HG03135 (cell line): ENCODE results near the gene RBM44.
"Not testable (repeated sequence)": the region's sequence is repeated elsewhere in the genome, so short reads cannot be mapped to it uniquely, and the experiment has no call there.

Source experiments
- ATAC-seq: cut with Tn5 transposase; IDR thresholded peaks from one replicate; pipeline ENCODE4 v1.9.1; 2021; ENCODE audit warnings: mild to moderate bottlenecking, moderate library complexity; ENCODE audit not compliant: unreplicated experiment

The RBM44 gene

DNA sequence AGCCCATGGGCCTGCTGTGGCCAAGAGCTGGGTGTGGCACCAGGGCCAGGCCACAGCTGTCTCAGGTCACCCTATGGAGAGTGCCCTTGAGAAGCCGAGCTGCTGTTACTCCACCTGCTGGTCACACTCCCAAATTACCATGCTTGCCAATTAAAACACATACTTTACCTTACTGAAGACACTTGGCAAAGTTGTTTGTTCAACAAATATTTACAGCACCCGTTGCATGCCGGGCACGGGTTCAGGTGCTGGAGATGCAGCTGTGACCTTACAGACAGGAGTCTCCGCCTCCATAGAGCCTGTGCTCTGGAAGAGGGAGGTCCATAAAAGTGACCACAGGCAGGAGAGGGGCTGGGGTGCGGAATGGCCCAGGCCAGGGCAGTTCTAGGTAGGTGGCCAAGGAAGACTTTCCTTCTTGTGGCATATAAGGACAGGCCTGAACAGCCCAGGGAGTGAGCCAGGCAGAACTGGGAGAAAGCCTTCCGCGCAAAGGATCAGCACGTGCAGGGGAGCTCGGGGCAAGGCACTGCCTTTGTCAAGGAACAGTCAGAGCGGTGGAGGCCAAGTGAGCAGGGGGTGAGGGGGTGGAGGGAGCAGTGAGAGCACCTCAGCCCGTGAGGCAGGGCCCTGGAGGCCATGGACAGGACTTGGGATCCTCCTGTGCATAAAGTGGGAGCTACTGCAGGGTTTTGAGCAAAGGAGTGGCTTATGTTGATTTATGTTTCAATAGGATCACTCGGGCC is 23.6 kb upstream of the RBM44 start:
- ATAC-seq: no peak

- no peak for ATAC-seq
These were observed 19.1 kb upstream of the RBM44 start for GRCh38 chr2:237779521-237779920.

DNA sequence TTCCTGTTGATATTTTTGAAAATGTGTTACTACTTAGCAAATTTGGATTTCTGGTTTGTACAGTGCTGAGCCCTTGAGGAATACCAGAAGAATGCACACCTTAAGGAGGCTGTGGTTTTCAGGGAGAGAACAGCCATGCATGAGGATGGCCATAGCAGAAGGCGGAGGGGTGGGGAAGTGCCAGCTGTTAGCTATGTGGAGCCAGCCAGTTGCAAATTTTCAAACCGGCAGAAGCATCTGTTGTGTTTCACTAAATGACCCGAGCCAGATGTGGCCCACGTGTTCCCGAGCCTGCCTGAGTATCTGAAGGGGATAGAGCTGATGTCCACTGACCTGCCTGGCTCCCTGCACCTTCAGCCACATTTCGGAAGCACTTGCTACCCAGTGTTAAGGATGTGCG is 16.4 kb upstream of the RBM44 start:
- no peak for ATAC-seq

- ATAC-seq: not testable (repeated sequence)
These were observed 14.9 kb upstream of the RBM44 start for GRCh38 chr2:237783678-237784077.

GRCh38 chr2:237786936-237787335 is 11.6 kb upstream of the RBM44 start:
- no peak for ATAC-seq

GRCh38 chr2:237790353-237790752 is 8.2 kb upstream of the RBM44 start:
- no peak for ATAC-seq

- ATAC-seq: no peak
These were observed 6.4 kb upstream of the RBM44 start for GRCh38 chr2:237791977-237792727.

DNA sequence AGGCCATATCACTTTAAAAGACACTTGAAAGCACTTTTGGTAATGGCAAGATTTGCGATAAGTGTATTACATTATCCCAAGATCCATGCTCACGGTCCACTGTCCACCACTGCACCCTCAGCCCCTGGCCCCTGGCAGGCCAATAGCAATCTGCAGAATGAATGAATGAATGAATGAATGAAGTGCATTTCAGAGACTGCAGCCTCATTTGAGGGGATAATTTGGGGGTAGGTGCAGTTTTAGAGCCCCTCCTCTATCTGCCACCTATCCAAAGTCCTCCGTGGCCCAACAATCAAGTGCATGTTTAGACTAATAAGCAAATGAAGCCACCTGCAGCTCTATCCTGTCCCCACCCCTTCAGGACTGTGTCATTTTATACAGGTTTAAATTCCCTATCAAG is 1.3 kb upstream of the RBM44 start:
- no peak for ATAC-seq

DNA sequence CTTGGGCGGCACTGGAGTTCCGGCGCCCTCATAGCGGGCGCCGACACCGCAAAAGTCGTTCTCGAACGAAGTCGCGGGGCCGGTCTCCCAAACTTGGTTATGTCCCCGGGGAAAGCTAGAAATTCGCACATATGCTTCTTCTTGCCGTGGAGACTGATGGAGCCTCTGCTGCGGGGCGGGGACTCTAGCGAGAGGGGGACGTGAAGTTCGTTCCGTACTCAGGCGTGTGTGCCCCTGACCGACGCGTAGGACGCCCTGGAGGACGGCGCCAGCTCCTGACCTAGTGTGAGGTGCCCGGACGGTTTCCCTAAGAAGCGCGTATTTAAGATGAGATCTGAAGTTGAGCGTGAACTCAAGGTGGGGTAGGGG is 465 bp downstream of the RBM44 start:
- ATAC-seq: no peak

GRCh38 chr2:237801466-237801865 is 2.9 kb downstream of the RBM44 start:
- no peak for ATAC-seq

- no peak for ATAC-seq
These were observed 7.8 kb downstream of the RBM44 start for GRCh38 chr2:237806334-237806733.

DNA sequence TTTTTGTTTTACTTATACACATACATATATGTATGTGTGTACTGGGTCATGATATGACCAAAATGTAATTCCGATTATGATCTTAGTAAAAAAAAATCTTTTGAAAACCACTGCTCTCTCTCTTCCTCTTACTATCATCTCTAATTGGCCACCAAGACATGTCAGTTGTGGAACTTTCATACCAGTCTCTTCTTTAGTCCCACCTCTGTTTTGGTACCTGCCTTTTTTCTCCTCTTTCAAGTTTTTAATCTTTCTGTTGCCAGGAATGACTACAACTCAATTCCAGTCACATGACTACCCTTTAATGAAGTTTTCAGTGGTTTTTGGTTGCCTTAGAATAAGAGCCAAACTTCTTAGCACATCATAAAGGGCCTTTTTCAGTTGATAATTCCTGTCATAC is 17.1 kb downstream of the RBM44 start:
- no peak for ATAC-seq

DNA sequence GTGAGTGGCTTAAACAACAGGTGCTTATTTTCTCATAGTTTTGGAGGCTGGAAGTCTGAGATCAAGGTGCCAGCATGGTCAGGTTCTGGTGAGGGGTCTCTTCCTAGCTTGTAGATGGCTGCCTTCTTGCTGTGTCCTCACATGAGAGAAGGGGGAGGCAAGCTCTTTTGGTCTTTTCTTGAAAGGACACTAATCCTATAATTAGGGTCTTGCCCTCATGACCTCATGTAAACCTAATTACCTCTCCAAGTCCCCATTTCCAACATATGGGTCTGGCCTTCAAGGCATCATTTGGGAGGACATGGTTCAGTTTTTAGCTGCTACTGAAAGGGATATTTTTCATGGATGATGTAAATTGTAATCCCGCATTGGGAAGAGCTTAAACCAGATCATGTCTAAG is 18.0 kb downstream of the RBM44 start:
- no peak for ATAC-seq

DNA sequence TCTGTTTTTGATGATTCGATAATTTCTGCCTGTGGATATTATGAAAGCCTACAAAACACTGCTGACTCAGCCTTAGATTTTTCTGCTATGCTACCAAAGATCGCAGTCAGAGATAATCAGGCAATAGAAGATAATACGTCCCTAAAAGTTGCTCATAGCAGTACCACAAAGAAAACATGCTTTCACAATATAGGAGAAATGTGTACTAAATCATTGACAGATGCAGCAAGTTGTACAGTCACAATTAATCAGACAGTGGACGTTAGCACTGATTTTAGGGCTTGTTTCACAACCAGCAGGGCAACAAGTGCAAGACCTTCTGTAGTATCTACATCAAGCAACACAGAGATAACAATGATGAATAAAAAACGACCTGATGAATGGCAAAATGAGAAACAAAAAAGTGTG is 19.5 kb downstream of the RBM44 start:
- ATAC-seq: no peak

DNA sequence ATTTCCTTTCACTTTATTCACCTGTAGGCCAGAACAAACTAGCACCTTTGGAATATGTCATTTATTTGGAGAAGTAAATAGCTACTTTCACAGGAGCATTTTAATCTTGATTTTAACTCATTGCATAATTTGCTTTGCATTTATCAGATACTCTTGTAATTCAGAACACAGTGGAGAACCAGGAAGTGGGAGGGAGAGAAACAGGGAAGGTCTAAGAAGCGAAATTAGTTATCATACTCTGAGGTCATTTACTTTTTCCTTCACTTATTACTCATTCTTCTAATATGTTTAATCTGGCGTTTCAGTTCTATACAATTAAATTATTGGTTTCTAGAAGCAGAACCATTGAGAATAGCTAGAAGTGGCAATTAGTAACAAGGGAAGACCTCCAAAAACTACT is 20.7 kb downstream of the RBM44 start:
- no peak for ATAC-seq

- ATAC-seq: no peak
These were observed 21.8 kb downstream of the RBM44 start for GRCh38 chr2:237820421-237820820.

GRCh38 chr2:237823544-237823943 is 25.0 kb downstream of the RBM44 start:
- no peak for ATAC-seq

DNA sequence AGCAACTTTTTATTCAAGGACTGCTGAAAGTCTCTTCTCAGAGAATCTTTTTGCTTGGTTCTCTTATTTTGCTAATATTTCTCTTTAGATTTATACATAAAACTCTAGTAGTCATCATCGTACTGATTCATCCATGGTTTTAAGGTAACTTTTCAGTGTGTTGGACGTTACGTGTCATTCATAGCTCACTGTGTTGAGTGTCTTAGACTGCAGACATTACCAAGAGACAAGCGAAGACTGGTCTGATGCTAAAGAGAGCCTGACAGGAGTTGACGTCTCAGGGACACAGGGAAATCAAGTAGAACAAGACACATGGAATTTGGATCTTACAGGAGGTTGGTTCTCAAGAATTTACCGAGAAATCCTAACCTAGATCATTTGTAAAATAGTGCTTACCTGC is 25.5 kb downstream of the RBM44 start:
- no peak for ATAC-seq

GRCh38 chr2:237827421-237827987 is 28.9 kb downstream of the RBM44 start:
- ATAC-seq: no peak

DNA sequence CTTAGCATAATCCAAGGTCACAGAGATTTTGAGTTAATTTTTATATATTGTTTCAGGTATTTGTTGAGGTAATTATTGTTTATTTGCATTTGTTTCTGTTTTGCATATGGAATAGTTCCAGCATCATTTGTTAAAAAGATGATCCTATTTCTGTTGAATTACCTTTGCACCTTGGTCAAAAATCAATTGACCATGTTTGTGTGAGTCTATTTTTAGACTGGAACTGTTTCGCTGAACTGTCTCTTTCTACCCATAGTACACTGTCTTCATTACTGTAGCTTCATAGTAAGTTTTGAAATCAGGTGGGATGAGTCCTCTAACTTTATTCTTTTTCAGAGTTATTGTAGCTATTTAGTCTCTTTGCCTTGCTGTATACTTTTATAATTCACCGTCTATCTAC is 31.9 kb downstream of the RBM44 start:
- no peak for ATAC-seq

DNA sequence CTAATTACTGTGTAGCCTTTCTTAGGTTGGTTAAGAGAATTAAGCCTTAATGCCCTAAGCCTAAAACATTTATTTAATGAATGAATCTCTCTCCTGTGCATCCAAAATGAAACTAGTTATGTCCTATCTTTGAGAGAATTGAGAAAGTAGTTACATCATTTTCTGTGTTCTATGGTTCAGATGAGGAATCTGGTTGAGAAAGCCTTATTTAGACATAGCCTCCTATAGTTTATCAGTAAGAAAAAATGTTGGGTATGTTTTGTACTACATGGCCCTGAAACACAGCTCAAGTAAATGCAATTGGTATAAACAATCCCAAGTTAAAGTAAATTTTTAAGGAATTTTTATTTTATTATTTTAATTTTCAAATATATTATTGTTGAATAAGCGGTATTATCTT is 35.0 kb downstream of the RBM44 start:
- ATAC-seq: no peak

DNA sequence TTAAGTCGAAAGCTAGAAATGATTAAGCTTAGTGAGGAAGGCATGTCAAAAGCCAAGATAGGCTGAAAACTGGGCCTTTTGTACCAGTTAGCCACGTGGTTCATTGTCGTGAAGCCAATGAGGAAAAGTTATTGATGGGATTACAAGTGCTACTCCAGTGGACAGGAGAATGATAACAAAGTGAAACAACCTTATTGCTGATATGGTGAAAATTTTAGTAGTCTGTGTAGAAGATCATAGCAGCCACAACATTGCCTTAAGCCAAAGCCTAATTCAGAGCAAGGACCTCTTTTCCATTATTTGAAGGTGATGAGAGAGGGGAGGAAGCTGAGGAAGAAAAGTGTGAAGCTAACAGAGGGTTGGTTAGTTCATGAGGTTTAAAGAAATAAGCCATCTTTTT is 36.8 kb downstream of the RBM44 start:
- ATAC-seq: no peak
